ENCODE data around the gene KMT2C. TPM values are rescaled to one million over a fixed set of nuclear protein-coding genes. Genes with fewer than 3 reads are reported as not detected.
"Not testable (repeated sequence)": the region's sequence is repeated elsewhere in the genome, so short reads cannot be mapped to it uniquely, and the experiment has no call there.

The KMT2C gene
- total RNA-seq, 4 donors from 2014 or later = 77.4 to 174 (median 114) TPM

DNA sequence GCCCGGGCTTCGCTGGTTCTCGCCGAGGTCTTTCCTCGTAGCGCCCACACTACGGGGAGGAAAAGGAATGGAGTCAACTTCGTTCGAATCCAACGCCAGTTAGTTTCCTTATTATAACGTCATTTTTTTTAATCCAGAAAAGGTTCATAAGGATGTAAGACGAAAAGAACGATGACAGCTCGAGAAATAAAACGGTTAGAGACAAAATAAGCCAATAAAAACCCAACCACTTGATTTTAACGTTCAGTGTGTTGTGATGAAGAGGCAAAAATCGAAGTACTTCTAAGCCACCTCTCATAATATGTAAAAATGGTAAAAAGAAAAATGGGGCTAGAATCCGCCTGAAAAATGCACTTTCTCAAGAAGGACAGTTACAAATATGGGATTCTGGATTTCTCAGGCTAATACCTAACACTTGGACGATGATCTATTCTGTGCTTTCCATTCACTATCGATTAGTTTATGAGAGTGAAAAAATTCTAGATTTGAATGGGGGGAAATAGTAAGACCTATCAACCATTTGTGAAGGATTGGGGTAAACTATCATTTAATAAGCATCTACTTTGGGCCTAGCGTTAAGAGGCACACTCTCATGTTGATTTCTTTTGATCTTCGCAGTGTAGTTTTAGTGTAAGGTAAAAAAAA, 1.2 kb upstream of the KMT2C start:
- H3K36me3 ChIP-seq; H3K9me3 ChIP-seq; DNase-seq; H3K27me3 ChIP-seq; intact Hi-C loops (cut with DNase I): not testable (repeated sequence)
- Histone ChIP-seq H3K27ac (peak overlapping the region; percentile 86 to 93 (median 87)), H3K4me1 (peaks cover 14 to 15% of the 10 kb centered on the region in 2 donors), H3K4me3 (replicated peaks in 1 of 3) (peak overlapping the region in 2 of 3 donors; percentile 37 to 63)
- 12 to 13% methylated on average over 22 of the region's 22 CpGs for WGBS, 2 donors

DNA sequence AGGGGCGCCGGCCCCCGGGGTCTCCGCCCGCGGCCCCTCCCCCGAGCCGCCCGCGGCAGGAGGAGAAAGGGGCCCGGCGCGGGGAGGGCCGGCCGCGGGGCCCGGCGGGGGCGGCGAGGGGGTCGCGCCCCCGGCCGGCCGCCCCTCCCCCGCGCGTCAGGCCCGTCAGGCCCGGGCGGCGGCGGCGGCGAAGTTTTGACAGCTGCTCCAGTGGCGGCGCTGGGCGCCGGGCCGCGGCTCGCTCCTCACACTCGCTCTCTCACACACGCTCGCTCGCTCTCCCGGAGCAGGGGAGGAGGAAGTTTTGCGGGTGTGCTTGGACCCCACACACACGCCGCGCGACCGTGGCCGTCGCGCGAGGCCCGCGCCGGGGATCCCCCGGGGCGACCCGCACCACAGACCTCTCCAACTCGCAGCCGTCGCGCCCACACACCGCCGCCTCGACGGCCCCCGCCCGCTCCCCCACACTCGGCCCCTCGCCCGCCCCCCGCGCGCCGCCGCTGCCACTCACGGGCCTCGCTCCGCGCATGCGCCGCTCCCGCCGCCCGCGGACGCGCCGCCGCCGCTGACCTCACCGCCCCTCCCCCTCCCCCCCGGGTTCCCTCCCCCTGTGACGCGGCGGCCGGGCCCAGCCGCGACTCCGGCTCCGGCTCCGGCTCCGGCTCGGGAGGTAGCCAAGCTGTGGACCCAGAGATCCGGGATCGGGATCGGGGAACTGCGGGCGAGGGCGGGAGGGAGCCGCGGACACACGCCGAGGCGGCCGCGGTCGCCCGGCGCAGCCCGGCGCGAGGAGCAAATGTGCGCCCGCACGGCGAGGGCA, 518 bp upstream of the KMT2C start:
- WGBS, 2 donors = 0% methylated on average over 4 to 10 of the region's 132 CpGs
- intact Hi-C loops (cut with DNase I) = no loop called here
- H3K4me3 ChIP-seq (replicated peaks in 1 of 3) = peak overlapping the region in 2 of 3 donors; percentile 48 to 63
- H3K27ac ChIP-seq = peak overlapping the region; percentile 93 to 97 (median 96)
- H3K36me3 ChIP-seq = no peaks in the 10 kb centered on the region
- H3K4me1 ChIP-seq = peaks cover 15 to 20% of the 10 kb centered on the region in 2 donors
- no peaks in the 10 kb centered on the region for H3K27me3 ChIP-seq
- no peaks in the 10 kb centered on the region for H3K9me3 ChIP-seq
- DNase-seq = peak; percentile 92 to 94
- peak in 1 of 2 donors; percentile 76 for TF ChIP-seq POLR2A (IDR thresholded peaks at IDR 0.05)
- TF ChIP-seq, protein P1, sequence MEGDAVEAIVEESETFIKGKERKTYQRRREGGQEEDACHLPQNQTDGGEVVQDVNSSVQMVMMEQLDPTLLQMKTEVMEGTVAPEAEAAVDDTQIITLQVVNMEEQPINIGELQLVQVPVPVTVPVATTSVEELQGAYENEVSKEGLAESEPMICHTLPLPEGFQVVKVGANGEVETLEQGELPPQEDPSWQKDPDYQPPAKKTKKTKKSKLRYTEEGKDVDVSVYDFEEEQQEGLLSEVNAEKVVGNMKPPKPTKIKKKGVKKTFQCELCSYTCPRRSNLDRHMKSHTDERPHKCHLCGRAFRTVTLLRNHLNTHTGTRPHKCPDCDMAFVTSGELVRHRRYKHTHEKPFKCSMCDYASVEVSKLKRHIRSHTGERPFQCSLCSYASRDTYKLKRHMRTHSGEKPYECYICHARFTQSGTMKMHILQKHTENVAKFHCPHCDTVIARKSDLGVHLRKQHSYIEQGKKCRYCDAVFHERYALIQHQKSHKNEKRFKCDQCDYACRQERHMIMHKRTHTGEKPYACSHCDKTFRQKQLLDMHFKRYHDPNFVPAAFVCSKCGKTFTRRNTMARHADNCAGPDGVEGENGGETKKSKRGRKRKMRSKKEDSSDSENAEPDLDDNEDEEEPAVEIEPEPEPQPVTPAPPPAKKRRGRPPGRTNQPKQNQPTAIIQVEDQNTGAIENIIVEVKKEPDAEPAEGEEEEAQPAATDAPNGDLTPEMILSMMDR (IDR thresholded peaks at IDR 0.05) = no peak

DNA sequence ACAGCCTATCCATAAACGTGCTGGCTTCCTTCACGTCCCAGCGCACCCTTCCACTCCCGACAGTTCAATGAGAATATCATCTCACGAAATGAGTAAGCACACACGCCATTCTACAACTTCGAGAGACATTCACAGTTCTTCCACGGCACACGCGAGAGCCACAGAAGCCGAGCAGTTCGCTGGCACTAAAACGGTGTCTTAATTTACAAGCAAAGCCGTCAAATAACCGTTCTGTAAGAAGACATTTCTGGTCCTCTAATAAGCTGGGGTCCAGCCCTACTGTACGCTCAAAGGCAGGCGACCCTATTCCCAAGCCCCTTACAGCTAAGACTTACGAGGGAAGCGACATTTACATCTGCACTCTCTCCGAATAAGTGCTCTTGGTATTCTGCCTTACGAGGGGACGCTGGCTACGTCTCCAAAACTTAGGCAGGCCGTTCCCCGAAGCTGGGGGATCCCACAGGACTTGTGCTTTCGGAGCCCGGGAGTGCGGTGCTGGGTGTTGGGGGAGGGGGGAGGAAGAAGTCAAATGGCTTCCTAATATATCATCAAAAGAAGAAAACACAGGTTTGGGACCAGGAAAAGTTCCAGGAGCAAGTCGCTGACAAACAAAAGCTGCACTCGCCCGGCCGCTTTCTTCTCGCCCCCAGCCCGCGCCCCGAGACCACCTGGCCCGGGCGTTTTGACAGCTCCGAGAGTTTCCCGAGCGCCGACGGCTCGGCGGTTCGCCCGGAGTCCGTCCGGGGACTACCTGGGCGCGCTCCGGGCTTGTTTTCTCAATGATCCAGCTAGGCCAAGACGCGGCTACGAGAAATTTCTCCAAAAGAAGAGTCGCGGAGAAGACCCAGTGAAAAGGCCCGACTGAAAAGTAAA, 1.1 kb downstream of the KMT2C start:
- peak in 1 of 2 donors; percentile 11 for TF ChIP-seq POLR2A (IDR thresholded peaks at IDR 0.05)

DNA sequence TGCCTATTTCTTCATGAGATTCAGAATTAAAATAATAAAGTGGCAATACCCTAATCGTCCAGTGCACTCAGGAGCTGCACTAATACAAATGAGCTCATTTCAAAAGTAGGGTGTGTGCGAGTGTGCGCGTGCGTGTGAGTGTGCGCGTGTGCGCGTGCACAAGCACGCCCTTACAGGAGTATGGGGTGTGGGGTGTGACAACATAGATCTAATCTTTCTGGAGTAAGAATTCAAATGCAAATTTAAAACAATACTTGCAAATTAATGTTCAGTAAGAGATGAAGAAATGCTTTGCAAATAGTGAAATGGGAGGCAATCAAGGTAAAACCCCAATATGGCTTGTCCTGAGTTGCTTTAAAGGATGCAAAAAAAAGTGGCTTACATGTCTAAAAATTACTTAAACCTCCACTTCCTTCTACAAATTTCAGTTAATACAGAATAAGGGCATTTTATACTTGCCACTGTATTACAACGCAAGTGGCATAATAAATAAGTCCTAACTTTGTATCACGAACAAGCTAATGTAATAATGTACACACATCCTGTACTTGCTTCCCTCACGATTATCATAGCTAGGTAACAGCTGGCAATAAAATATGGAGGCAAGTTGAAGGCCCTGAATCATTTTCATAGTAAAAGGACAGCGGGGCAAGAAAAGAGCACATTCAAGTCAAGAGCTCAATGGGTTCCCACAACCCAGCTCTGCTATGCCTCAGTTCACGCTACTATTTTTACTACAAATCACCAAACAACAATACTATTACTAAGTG, 1.9 kb downstream of the KMT2C start:
- TF ChIP-seq, protein P1 (IDR thresholded peaks at IDR 0.05) = peak in 3 of 6 experiments; percentile 19 to 24 (median 23)
- peak in 1 of 2 donors; percentile 5 for TF ChIP-seq POLR2A (IDR thresholded peaks at IDR 0.05)
- peak overlapping the region; percentile 69 to 98 (median 85) for H3K27ac ChIP-seq
- H3K9me3 ChIP-seq; H3K36me3 ChIP-seq; intact Hi-C loops (cut with DNase I); H3K27me3 ChIP-seq: not testable (repeated sequence)
- DNase-seq = peak; percentile 47 to 54
- 7 to 8% methylated on average over 15 of the region's 15 CpGs for WGBS, 2 donors
- peak overlapping the region in 2 of 3 donors; percentile 83 to 96 for H3K4me3 ChIP-seq (replicated peaks in 1 of 3)
- peaks cover 24 to 35% of the 10 kb centered on the region in 2 donors for H3K4me1 ChIP-seq

More for the DNA sequence above, 1.1 kb downstream of the KMT2C start:
- peak overlapping the region; percentile 69 to 98 (median 85) for H3K27ac ChIP-seq
- H3K9me3 ChIP-seq; H3K27me3 ChIP-seq; H3K36me3 ChIP-seq; intact Hi-C loops (cut with DNase I): not testable (repeated sequence)
- H3K4me1 ChIP-seq = peaks cover 18 to 26% of the 10 kb centered on the region in 2 donors
- 0 to 1% methylated on average over 37 to 54 of the region's 58 CpGs for WGBS, 2 donors
- peak; percentile 59 for DNase-seq
- H3K4me3 ChIP-seq (replicated peaks in 1 of 3) = peak overlapping the region; percentile 9 to 96 (median 83)

DNA sequence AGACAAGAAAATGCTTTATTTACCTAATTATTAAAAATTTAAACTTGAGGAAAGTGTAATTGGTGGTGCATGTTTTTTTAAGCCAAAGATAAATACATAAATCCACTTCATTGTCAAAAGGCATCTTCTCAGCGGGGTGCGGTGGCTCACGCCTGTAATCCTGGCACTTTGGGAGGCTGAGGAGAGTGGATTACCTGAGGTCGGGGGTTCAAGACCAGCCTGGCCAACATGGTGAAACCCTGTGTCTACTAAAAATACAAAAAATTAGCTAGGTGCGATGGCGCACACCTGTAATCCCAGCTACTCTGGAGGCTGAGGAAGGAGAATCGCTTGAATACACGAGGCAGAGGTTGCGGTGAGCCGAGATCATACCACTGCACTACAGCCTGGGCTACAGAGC, 3.1 kb downstream of the KMT2C start:
- DNase-seq; H3K36me3 ChIP-seq; H3K9me3 ChIP-seq; H3K27me3 ChIP-seq; H3K27ac ChIP-seq; intact Hi-C loops (cut with DNase I); H3K4me3 ChIP-seq (replicated peaks in 1 of 3): not testable (repeated sequence)
- WGBS, 2 donors = 90 to 92% methylated on average over 10 of the region's 10 CpGs
- H3K4me1 ChIP-seq = peaks cover 27 to 39% of the 10 kb centered on the region in 2 donors

Measured in thyroid gland (tissue), 4 donors.